ENCODE data around the gene MS4A13. TPM values are rescaled to one million over a fixed set of nuclear protein-coding genes. Genes with fewer than 3 reads are reported as not detected.

The MS4A13 gene, protein sequence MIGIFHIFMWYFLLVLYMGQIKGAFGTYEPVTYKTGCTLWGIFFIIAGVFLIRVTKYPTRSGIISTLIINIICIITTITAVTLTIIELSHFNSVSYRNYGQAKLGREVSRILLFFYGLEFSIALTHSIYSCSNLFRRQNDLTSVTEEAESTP
- total RNA-seq (not detected), polyA plus RNA-seq (not detected)

- Histone ChIP-seq H3K4me3 (ENCODE audit: low read depth, low read length) (no peak within 1 kb of the TSS), H3K36me3 (ENCODE audit: insufficient read depth) (no peaks in the 10 kb centered on the region), H3K4me1 (ENCODE audit: insufficient read depth) (no peaks in the 10 kb centered on the region), H3K27ac (ENCODE audit: low read depth) (no peak within 1 kb of the TSS)
- WGBS = 95% methylated on average over 29 of the region's 29 CpGs
- no peak for DNase-seq (ENCODE audit: extremely low spot score)
Observed at GRCh38 chr11:60515144-60515855, at the start of gene MS4A13. Gene MS4A13 (plus strand): TSS chr11:60515392. CDS start chr11:60518084, 2,692 bp downstream.

- no peak for DNase-seq (ENCODE audit: extremely low spot score)
- Histone ChIP-seq H3K4me3 (ENCODE audit: low read depth, low read length) (no peak overlapping the region), H3K27ac (ENCODE audit: low read depth) (no peak overlapping the region), H3K4me1 (ENCODE audit: insufficient read depth) (no peaks in the 10 kb centered on the region), H3K36me3 (ENCODE audit: insufficient read depth) (no peaks in the 10 kb centered on the region)
- 68% methylated on average over 2 of the region's 2 CpGs for WGBS
Observed at GRCh38 chr11:60468829-60469228, 46.4 kb upstream of the MS4A13 start.

DNA sequence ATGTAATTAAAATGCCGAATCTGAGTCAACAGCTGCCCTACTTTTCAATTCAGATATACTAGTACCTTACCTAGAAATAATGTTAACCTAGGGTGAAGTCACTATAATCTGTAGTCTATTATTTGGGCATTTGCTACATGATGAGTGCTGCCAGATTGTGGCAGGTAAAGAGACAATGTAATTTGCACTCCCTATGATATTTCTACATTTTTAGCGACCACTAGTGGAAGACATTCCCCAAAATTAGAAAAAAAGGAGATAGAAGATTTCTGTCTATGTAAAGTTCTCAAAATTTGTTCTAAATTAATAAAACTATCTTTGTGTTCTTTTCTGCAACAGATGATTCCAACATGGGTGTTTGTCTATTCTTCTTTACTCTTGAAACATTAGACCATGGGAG lies 45.5 kb upstream of the MS4A13 start:
- Histone ChIP-seq H3K4me3 (ENCODE audit: low read depth, low read length) (no peak overlapping the region), H3K4me1 (ENCODE audit: insufficient read depth) (no peaks in the 10 kb centered on the region), H3K27ac (ENCODE audit: low read depth) (no peak overlapping the region), H3K36me3 (ENCODE audit: insufficient read depth) (no peaks in the 10 kb centered on the region)
- 58% methylated on average over 2 of the region's 2 CpGs for WGBS
- DNase-seq (ENCODE audit: extremely low spot score) = no peak

DNA sequence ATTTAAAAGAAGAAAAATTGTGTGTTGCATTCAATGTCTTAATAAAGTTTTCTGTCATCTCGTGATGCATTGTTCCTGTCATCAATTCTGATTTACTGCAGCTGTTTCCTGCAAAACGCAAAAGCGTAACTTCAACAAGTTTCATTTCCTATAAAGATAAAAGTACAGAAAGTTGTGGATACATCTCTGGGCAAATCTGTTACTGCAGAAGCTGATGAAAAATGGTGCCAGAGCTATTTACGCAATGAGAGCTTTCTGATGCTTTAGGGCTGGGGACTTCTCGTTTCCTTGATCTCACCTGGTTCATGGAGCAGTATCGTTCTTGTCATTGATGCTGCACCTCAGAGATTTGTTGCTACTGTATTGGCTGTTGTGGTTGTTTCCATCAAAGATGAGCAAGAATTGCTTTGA lies 38.2 kb upstream of the MS4A13 start:
- DNase-seq (ENCODE audit: extremely low spot score) = no peak
- Histone ChIP-seq H3K27ac (ENCODE audit: low read depth) (no peak overlapping the region), H3K4me3 (ENCODE audit: low read depth, low read length) (no peak overlapping the region), H3K4me1 (ENCODE audit: insufficient read depth) (no peaks in the 10 kb centered on the region), H3K36me3 (ENCODE audit: insufficient read depth) (no peaks in the 10 kb centered on the region)
- WGBS = 51% methylated on average over 6 of the region's 6 CpGs

DNA sequence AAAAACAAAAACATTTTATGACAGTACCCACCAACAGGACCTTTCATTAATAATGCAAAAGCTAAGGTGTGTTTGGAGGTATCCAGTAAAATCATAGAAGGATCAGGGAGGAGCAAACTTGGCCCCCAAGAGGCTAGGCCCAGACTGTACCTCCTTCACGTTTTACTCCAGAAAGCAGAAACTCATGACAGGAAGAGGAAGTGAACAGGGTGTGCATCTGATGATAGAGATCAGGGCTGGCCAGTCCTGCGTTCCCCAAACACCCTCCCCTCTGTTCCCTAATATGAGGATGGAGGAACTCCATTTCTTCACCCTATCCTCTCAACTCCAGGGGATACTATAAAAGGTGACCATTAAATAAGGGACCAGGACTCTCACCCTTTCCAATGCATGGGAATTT lies 32.8 kb upstream of the MS4A13 start:
- Histone ChIP-seq H3K4me1 (ENCODE audit: insufficient read depth) (no peaks in the 10 kb centered on the region), H3K27ac (ENCODE audit: low read depth) (no peak overlapping the region), H3K36me3 (ENCODE audit: insufficient read depth) (no peaks in the 10 kb centered on the region), H3K4me3 (ENCODE audit: low read depth, low read length) (no peak overlapping the region)
- WGBS = 39% methylated on average over 2 of the region's 2 CpGs
- DNase-seq (ENCODE audit: extremely low spot score) = no peak

GRCh38 chr11:60485987-60486386 lies 29.2 kb upstream of the MS4A13 start:
- no peak for DNase-seq (ENCODE audit: extremely low spot score)
- H3K36me3 ChIP-seq (ENCODE audit: insufficient read depth) = no peaks in the 10 kb centered on the region
- no peak overlapping the region for H3K4me3 ChIP-seq (ENCODE audit: low read depth, low read length)
- 68% methylated on average over 5 of the region's 5 CpGs for WGBS
- H3K4me1 ChIP-seq (ENCODE audit: insufficient read depth) = no peaks in the 10 kb centered on the region
- no peak overlapping the region for H3K27ac ChIP-seq (ENCODE audit: low read depth)

DNA sequence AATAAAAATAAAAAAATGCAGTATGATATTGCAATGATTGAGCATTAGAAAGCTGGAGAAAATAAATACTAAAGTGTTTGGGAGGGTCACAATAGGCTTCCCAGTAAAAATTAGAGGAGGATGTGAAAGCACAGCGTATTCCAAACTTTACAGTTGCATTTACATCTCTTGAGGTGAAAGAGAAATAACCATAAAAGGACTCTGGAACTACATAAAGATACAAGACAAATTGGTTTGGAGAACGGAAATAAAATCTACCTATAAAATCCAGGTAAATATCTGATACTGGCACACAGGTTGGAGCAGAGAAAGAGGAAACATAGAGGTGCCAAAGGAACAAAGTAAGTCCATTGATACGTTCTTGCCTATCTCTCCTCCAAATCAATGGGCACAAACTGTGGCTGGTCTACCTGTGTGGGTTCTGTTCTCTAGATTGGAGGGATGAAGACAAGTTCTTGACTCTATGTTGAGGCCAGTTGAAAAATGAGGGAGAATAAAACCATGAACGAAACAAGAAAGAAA lies 22.6 kb upstream of the MS4A13 start, which contains the start of gene MS4A12:
Gene MS4A12, plus strand, starts transcription at position 291 of the 522 bp plus-strand sequence. CDS start 4,541 bp downstream, outside the sequence.
- 85% methylated on average over 4 of the region's 4 CpGs for WGBS
- no peak for DNase-seq (ENCODE audit: extremely low spot score)
- Histone ChIP-seq H3K36me3 (ENCODE audit: insufficient read depth) (no peaks in the 10 kb centered on the region), H3K4me3 (ENCODE audit: low read depth, low read length) (no peak within 1 kb of the TSS), H3K4me1 (ENCODE audit: insufficient read depth) (no peaks in the 10 kb centered on the region), H3K27ac (ENCODE audit: low read depth) (no peak within 1 kb of the TSS)

DNA sequence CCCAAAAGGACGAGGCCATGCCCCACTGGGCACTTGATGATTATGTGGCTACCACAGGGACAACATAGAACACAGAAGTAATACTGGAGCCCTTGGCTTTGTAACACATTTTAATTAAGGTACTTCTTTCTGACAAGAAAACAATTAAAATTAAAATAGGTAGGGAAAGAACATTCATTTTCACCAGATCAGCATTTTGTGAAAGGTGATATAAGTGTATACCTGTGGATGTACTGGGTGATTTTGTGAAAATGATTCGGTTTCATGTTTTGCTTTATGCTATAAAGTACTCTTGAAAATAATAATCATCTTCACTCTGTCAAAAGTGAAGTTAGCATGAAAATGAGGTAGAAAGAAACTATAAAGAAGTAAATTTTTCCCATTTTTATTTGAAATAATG lies 21.7 kb upstream of the MS4A13 start:
- no peak overlapping the region for H3K27ac ChIP-seq (ENCODE audit: low read depth)
- WGBS = 87% methylated on average over 2 of the region's 2 CpGs
- H3K4me3 ChIP-seq (ENCODE audit: low read depth, low read length) = no peak overlapping the region
- DNase-seq (ENCODE audit: extremely low spot score) = no peak
- no peaks in the 10 kb centered on the region for H3K4me1 ChIP-seq (ENCODE audit: insufficient read depth)
- H3K36me3 ChIP-seq (ENCODE audit: insufficient read depth) = no peaks in the 10 kb centered on the region

GRCh38 chr11:60498399-60498798 lies 16.8 kb upstream of the MS4A13 start:
- no peaks in the 10 kb centered on the region for H3K4me1 ChIP-seq (ENCODE audit: insufficient read depth)
- H3K36me3 ChIP-seq (ENCODE audit: insufficient read depth) = no peaks in the 10 kb centered on the region
- H3K27ac ChIP-seq (ENCODE audit: low read depth) = no peak overlapping the region
- DNase-seq (ENCODE audit: extremely low spot score) = no peak
- H3K4me3 ChIP-seq (ENCODE audit: low read depth, low read length) = no peak overlapping the region
- WGBS = 70% methylated on average over 2 of the region's 2 CpGs

DNA sequence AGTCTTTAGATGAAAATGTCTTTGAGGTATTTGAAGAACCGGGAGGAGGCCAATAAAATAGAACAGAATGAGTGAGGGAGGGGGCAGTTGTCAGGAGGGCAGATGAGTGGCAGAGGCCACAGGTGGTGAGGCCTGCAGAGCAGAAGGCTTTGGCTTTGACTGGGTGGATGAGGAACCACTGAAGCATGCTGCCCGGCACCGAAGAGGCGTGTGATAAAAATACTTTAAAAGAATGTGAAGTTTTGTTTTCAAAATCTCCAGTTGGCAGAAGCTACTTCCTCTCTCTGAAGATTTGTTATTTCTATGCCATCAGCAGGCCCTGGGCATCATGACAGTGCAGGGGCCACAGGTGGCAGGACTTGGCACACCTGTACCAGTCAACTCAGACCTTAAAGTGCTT lies 16.3 kb upstream of the MS4A13 start:
- H3K27ac ChIP-seq (ENCODE audit: low read depth) = no peak overlapping the region
- 50% methylated on average over 4 of the region's 4 CpGs for WGBS
- no peak for DNase-seq (ENCODE audit: extremely low spot score)
- H3K4me1 ChIP-seq (ENCODE audit: insufficient read depth) = no peaks in the 10 kb centered on the region
- no peak overlapping the region for H3K4me3 ChIP-seq (ENCODE audit: low read depth, low read length)
- no peaks in the 10 kb centered on the region for H3K36me3 ChIP-seq (ENCODE audit: insufficient read depth)

GRCh38 chr11:60500276-60500910 lies 14.8 kb upstream of the MS4A13 start:
- DNase-seq (ENCODE audit: extremely low spot score) = no peak
- Histone ChIP-seq H3K4me3 (ENCODE audit: low read depth, low read length) (no peak overlapping the region), H3K27ac (ENCODE audit: low read depth) (no peak overlapping the region), H3K36me3 (ENCODE audit: insufficient read depth) (no peaks in the 10 kb centered on the region), H3K4me1 (ENCODE audit: insufficient read depth) (no peaks in the 10 kb centered on the region)
- 29% methylated on average over 3 of the region's 3 CpGs for WGBS

DNA sequence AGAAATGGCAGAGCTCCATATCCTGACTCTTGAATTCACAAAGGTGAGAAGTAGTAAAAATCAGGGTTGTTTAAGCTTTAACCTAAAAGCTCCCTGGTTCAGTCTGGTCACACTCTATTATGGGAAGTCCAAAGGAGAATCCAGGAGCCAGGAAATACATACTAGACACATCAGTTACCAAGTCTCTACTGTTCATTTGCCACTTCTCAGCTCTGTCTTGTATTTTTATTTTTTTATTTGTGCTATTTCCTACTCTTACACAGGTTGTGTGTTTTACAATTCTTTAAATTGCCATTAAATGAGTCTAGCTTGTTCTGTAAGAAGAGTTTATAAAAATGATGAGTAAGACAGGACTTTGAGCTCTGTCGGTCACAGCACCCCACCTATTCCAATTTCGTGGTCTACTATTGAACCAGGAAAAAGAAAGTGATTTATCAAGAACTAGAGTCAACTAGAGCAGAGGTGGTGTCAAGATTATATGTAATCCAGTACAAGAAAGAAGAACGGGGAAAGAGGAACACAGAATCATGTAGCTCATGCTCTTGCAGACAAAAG lies 12.9 kb upstream of the MS4A13 start:
- 73% methylated on average over 3 of the region's 3 CpGs for WGBS
- Histone ChIP-seq H3K4me3 (ENCODE audit: low read depth, low read length) (no peak overlapping the region), H3K27ac (ENCODE audit: low read depth) (no peak overlapping the region)

DNA sequence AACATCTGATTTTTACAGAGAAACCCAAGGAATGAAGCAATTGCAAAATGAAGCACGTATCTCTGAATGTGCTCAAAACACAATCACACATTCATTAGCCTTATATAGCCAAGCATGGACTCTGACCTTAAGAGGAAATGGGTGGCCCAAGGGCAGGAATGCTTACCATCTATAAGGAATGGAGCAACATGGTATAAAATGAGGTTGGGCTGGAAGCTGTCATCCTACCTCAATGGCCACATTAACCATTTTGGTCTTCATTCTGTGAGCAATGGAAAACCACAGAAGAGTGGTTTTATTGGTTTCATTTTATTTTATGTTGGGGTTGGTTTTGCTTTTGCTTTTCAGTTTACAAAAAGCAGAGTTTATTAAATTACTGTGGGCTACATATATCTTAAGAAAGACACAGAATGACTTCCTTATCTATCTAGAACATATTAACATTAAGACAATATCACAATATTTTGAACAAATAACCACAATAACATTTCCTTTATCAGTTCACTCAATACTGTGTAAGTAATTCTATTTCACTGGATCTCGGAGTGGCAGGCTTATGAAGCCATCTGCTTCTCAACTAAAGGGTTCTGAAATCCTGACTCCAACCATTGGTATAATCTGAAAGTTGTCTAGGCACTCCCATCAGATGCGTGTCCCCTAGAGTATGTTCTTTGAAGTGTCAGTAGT lies 10.8 kb upstream of the MS4A13 start:
- WGBS = 83% methylated on average over 3 of the region's 3 CpGs
- no peak overlapping the region for H3K27ac ChIP-seq (ENCODE audit: low read depth)
- no peaks in the 10 kb centered on the region for H3K36me3 ChIP-seq (ENCODE audit: insufficient read depth)
- no peaks in the 10 kb centered on the region for H3K4me1 ChIP-seq (ENCODE audit: insufficient read depth)
- no peak for DNase-seq (ENCODE audit: extremely low spot score)
- no peak overlapping the region for H3K4me3 ChIP-seq (ENCODE audit: low read depth, low read length)

More for the DNA sequence above, 12.9 kb upstream of the MS4A13 start:
- H3K36me3 ChIP-seq (ENCODE audit: insufficient read depth) = no peaks in the 10 kb centered on the region
- DNase-seq (ENCODE audit: extremely low spot score) = no peak
- no peaks in the 10 kb centered on the region for H3K4me1 ChIP-seq (ENCODE audit: insufficient read depth)

Data from urinary bladder (tissue), 4 donors.